B cell (primary cell): ENCODE results near the gene MUC5AC.

Source experiments
- CTCF ChIP-seq: fragments of 200-600 bp; IDR thresholded peaks from one replicate; pipeline ENCODE4 v1.8.0; 2022; ENCODE audit warnings: antibody characterized with exemption, mild to moderate bottlenecking
- EZH2 ChIP-seq: IDR thresholded peaks from 2 replicates; pipeline ENCODE4 v1.6.1; 2012; ENCODE audit warnings: borderline replicate concordance, low read depth, mild to moderate bottlenecking, moderate library complexity, low read length; ENCODE audit not compliant: insufficient read depth, poor library complexity, severe bottlenecking

DNA sequence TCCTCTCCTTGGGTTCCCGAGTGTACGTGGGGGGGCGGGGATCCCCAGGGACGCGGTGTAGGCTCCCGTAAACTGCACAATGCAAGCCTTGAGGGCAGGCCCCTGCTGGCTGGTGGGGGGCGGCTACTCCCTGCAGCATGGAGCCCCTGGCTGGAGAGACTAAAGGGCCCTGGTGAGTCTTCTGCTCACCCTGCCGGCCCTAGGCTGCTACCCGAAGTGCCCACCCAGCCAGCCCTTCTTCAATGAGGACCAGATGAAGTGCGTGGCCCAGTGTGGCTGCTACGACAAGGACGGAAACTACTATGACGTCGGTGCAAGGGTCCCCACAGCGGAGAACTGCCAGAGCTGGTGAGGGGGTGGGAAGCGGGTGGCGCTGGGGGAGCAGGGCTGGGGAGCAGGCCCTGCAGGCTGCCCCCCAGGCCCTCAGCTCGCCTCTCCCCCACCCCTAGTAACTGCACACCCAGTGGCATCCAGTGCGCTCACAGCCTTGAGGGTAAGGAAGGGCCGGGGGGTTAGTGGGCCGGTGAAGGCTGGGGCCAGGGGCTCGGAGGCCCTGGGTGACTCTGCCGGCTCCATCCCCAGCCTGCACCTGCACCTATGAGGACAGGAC, 81.9 kb downstream of the MUC5AC start:
- TF ChIP-seq CTCF: no peak
- TF ChIP-seq EZH2: no peak
